BE2C (cell line): Measurements from ENCODE around the gene WWP2.
A peak's percentile ranks its signal among the peaks of the same experiment; 100 is the strongest.

Experiments used
- DNase-seq: peaks from one replicate; pipeline ENCODE4 v3.0.0-alpha.2; 2020
- H3K27me3 ChIP-seq: fragments of 250-450 bp; sonication (Bioruptor Pico); 2 replicates; pipeline ENCODE4 v1.5.1; 2020; ENCODE audit warnings: mild to moderate bottlenecking
- H3K36me3 ChIP-seq: fragments of 250-450 bp; sonication (Bioruptor Pico); 2 replicates; pipeline ENCODE4 v1.5.1; 2020; ENCODE audit warnings: mild to moderate bottlenecking
- H3K4me1 ChIP-seq: fragments of 250-450 bp; sonication (Bioruptor Pico); 2 replicates; pipeline ENCODE4 v1.5.1; 2020
- H3K4me3 ChIP-seq: 2 replicates; pipeline ENCODE4 v1.5.1; 2011; ENCODE audit warnings: low read depth, low read length
- H3K9me3 ChIP-seq: fragments of 250-450 bp; sonication (Bioruptor Pico); 2 replicates; pipeline ENCODE4 v1.5.1; 2020
- TF ChIP-seq, protein P1 (sequence below): IDR thresholded peaks from 2 replicates; pipeline ENCODE4 v1.5.1; 2012; ENCODE audit warnings: mild to moderate bottlenecking, low read depth, low read length

WWP2 gene

DNA sequence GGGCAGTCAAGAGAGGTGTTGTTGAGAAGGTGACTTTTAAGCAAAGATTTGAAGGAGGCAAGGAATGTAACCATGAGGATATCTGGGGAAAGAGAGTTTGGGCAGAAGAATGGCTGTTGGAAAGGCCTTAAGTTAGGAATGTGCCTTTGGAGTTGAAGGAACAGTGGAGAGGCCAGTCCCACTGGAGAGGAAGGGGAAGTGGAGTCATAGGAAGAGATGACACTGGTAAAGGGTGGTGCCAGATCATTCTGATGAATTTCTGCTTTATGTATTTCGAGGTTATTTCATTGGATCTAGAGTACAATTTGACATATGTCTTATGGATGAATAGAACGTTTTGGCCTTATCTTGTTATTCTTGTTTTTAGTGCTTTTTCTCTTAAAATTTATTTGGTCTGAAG is 93.5 kb downstream of the WWP2 start:
- Histone ChIP-seq H3K4me3 (no peak overlapping the region), H3K27me3 (no peaks in the 10 kb centered on the region), H3K36me3 (no peaks in the 10 kb centered on the region), H3K9me3 (no peaks in the 10 kb centered on the region), H3K4me1 (no peaks in the 10 kb centered on the region; the same call in 1 of the 2 replicates)
- TF ChIP-seq, protein P1, sequence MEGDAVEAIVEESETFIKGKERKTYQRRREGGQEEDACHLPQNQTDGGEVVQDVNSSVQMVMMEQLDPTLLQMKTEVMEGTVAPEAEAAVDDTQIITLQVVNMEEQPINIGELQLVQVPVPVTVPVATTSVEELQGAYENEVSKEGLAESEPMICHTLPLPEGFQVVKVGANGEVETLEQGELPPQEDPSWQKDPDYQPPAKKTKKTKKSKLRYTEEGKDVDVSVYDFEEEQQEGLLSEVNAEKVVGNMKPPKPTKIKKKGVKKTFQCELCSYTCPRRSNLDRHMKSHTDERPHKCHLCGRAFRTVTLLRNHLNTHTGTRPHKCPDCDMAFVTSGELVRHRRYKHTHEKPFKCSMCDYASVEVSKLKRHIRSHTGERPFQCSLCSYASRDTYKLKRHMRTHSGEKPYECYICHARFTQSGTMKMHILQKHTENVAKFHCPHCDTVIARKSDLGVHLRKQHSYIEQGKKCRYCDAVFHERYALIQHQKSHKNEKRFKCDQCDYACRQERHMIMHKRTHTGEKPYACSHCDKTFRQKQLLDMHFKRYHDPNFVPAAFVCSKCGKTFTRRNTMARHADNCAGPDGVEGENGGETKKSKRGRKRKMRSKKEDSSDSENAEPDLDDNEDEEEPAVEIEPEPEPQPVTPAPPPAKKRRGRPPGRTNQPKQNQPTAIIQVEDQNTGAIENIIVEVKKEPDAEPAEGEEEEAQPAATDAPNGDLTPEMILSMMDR = no peak
- no peak for DNase-seq

DNA sequence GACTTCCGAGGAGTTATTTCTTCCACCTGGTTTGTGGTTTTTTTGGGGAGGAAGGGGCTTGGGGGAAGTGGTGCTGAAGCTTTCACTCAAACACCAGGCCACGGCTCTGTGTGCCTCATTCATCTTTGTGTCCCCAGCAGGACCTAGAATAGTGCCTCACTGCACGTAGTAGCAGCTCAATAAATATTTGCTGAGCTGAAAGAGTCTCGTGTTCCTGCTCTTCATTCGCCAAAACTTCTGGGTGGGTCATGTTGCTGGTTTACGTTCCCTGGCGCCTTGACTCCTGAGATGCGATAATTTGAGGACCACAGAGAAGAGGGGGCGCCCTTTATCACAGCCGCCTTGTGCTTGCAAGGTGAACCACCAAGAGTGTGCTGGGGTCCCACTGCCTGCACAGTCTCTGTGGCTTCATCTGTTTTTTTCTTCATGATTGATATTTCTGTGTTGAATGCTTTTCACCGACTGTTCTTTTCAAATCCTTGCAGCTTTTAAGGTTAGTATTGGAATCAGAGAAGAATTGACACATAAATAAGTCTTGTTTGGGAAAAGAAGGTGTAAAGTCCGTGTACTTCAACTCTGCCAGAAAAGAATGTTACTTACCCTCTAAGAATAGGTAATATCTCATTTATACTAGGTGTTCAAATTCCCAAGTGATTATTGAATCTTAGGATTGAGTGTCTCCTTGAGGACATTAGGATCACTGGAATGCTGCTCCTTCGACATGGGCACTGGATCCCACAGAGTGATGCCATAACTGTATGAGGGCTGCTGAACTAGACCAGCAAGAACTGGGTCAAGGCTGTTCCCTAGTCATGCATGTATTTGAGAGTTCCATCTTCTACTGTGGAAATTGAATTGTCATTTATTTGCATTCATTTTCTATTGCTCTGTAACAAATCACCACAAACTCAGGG is 96.3 kb downstream of the WWP2 start:
- no peaks in the 10 kb centered on the region for H3K9me3 ChIP-seq
- no peaks in the 10 kb centered on the region for H3K36me3 ChIP-seq
- H3K4me1 ChIP-seq = no peaks in the 10 kb centered on the region; the same call in 1 of the 2 replicates
- TF ChIP-seq, protein P1 = no peak
- no peak overlapping the region for H3K4me3 ChIP-seq
- DNase-seq = no peak
- no peaks in the 10 kb centered on the region for H3K27me3 ChIP-seq

DNA sequence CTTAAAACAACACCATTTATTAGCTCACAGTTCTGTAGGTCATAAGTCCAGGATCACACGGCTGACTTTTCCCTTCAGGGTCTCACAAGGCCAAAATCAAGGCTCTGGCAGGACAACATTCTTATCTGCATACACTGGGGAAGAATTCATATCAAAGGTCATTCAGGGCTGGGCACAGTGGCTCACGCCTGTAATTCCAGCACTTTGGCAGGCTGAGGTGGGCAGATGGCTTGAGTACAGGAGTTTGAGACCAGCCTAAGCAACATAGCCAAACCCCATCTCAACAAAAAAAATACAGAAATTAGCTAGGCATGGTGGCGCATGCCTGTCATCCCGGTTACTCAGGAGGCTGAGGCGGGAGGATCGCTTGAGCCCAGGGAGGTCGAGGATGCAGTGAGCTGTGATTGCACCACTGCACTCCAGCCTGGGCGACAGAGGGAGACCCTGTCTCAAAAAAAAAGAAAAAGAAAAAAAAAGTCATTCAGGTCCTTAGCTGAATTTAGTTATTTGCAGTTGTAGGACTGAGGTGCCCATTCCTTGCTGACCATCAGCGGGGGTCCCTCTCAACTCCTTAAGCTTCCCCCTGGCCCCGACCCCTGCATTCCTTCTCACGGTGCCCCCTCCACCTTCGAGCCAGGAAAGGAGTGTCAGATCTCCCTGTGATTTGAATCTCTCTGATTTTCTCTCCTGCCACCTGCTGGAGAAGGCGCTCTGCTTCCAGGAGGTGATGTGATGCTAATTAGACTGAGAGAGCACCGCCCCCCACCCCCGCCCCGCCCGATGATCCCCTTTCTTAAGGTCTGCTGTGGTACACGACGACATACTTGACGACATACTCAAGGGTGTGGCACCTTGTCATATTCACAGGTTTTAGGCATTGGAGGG is 97.2 kb downstream of the WWP2 start:
- Histone ChIP-seq H3K9me3 (no peaks in the 10 kb centered on the region), H3K27me3 (no peaks in the 10 kb centered on the region), H3K4me1 (no peaks in the 10 kb centered on the region; the same call in 1 of the 2 replicates), H3K4me3 (no peak overlapping the region), H3K36me3 (no peaks in the 10 kb centered on the region)
- TF ChIP-seq, protein P1 = peak; percentile 33
- no peak for DNase-seq

DNA sequence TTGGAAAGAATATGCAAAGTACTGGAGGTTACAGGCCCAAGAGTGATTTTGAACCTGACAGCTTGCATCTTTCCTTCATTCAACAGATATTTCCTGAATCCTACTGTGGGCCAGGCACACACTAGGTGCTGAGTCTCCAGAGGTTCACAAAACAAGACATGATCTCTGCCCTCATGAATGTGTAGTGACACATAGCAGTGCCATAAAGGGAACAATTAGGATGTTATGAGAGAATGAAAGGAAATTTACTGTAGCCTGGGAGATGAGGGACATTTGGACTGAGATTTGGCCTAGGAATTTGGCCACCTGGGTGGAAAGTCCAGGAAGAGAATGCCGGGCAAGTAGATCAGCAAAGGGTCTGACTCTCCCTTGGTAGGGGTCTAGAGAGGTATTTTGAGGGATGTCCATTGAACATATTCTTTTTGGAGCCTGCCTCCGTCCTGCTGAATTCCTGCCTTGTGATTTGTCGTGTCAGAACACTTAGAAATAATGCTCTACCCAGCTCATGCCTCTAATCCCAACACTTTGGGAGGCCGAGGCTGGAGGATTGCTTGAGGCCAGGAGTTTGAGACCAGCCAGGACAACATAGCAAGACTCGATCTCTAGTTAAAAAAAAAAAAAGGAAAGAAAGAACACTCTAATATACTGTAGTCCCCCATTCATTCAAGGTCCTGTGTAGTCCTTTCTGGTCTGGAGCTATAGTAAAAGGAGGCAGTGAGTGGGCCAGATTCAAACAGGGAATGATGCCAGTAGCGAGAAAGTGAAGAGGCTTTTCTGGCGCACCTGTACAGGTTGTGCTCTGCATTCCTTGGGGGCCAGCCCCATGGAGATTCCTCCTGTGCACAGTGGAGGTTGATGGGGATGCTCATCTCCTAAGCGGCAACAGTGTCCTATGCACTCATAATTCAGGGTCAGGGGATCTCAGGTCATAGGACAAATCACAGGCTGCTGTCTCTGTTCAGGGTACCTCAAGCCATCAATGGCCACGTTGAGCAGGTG is 98.4 kb downstream of the WWP2 start:
- Histone ChIP-seq H3K36me3 (no peaks in the 10 kb centered on the region), H3K27me3 (no peaks in the 10 kb centered on the region), H3K9me3 (no peaks in the 10 kb centered on the region), H3K4me3 (no peak overlapping the region), H3K4me1 (no peaks in the 10 kb centered on the region; the same call in 1 of the 2 replicates)
- no peak for DNase-seq
- TF ChIP-seq, protein P1 = no peak

DNA sequence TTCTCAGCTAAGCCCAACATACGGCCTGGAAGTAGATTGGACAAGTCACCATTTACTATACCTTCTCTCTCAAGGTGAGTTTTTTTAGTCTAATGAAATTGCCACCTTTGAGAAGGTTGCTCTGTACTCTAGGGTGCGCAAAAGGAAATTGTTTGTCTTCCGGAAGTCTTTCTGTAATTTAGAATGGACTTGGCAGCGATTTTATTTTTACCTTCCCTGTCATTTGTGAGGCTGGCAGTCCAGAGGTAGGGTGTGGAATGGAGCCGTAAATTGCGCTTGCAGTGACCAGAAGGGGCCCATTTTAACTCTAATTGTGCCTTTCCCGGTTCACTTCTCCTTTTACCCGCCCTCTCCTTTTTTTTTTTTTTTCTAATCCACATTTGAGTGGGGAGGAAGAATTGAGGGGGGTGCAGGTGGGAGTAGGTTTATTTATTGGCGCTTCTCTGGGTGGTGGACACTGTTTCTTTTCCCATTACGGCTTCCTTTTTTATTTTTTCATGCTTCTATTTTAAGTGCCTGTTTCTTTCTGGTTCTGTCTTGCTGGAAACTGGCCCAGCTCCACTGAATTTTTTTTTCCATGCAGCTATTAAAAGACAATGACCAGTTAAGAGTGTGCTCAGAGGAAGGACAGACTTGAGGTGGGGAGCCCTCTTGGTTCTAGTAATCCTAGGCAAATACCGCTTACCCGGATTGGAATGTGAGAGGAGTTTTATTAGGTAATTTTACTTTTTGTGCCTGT is 99.3 kb downstream of the WWP2 start:
- Histone ChIP-seq H3K9me3 (no peaks in the 10 kb centered on the region), H3K36me3 (no peaks in the 10 kb centered on the region), H3K4me3 (no peak overlapping the region), H3K27me3 (no peaks in the 10 kb centered on the region), H3K4me1 (no peaks in the 10 kb centered on the region; the same call in 1 of the 2 replicates)
- TF ChIP-seq, protein P1 = no peak
- no peak for DNase-seq
